Panc1 (cell line): ENCODE measurements around the gene MED13. TPM values are rescaled to one million over a fixed set of nuclear protein-coding genes. Genes with fewer than 3 reads are reported as not detected.

Source experiments
- ATAC-seq: fragments of 200-7000 bp; cut with Tn5 transposase; 2 replicates; pipeline ENCODE4 v1.9.1; 2020; ENCODE audit warnings: mild to moderate bottlenecking, moderate library complexity
- BruUV-seq: library from RNA; stranded (reverse); fragments of 400-500 nt; replicated peaks from 2 replicates; lab custom pipeline; 2021; lab: Mats Ljungman, UMichigan
- CTCF ChIA-PET: fragments of 300-600 bp; sonication (Branson Sonifier 250); formaldehyde crosslinking; loops from one replicate; lab custom pipeline; 2022; ENCODE audit warnings: antibody characterized with exemption; lab: Charles Lee
- POLR2A ChIA-PET: fragments of 300-600 bp; sonication (Branson Sonifier 250); formaldehyde crosslinking; loops from one replicate; lab custom pipeline; 2022; ENCODE audit warnings: antibody characterized with exemption; lab: Charles Lee
- DNase-seq: peaks from one replicate; pipeline ENCODE4 v3.0.0-alpha.2; 2010; ENCODE audit warnings: low read depth, low spot score
- H3K27ac ChIP-seq: 2 replicates; pipeline ENCODE4 v1.5.1; 2011; ENCODE audit warnings: mild to moderate bottlenecking, low read length, inconsistent platforms
- H3K27me3 ChIP-seq: fragments of 200-500 bp; sonication (Bioruptor generic); 2 replicates; pipeline ENCODE4 v1.6.0; 2014; ENCODE audit warnings: low read length, inconsistent platforms; ENCODE audit not compliant: control insufficient read depth, insufficient read depth
- H3K36me3 ChIP-seq: fragments of 200-500 bp; sonication (Bioruptor generic); 2 replicates; pipeline ENCODE4 v1.5.1; 2014; ENCODE audit warnings: inconsistent platforms, mild to moderate bottlenecking, low read length, moderate library complexity; ENCODE audit not compliant: control insufficient read depth, insufficient read depth
- H3K4me1 ChIP-seq: 2 replicates; pipeline ENCODE4 v1.5.1; 2011; ENCODE audit warnings: inconsistent platforms, mild to moderate bottlenecking, low read length, moderate library complexity; ENCODE audit not compliant: control insufficient read depth, insufficient read depth
- H3K4me3 ChIP-seq, 2 experiments: 2 replicates each; pipeline ENCODE4 v1.5.1; 2011 to 2012; ENCODE audit warnings: low read depth in 2 of 2, low read length in 2 of 2, mild to moderate bottlenecking in 2 of 2, inconsistent platforms in 1 of 2, moderate library complexity in 1 of 2
- H3K9me3 ChIP-seq: fragments of 200-500 bp; sonication (Bioruptor generic); 2 replicates; pipeline ENCODE4 v1.5.1; 2014; ENCODE audit warnings: low read depth, mild to moderate bottlenecking, inconsistent platforms, low read length, moderate library complexity; ENCODE audit not compliant: control insufficient read depth, insufficient read depth
- POLR2AphosphoS5 ChIP-seq: IDR thresholded peaks from 2 replicates; pipeline ENCODE4 v1.6.1; 2012; ENCODE audit warnings: mild to moderate bottlenecking, low read depth, low read length, moderate library complexity
- REST ChIP-seq, 2 experiments: IDR thresholded peaks; 2 replicates each; pipeline ENCODE4 v1.6.1; 2011 to 2012; ENCODE audit warnings: low read depth in 2 of 2, control low read depth in 1 of 2, low read length in 1 of 2, mild to moderate bottlenecking in 1 of 2, moderate library complexity in 1 of 2; ENCODE audit not compliant: insufficient read depth in 1 of 2
- SIN3A ChIP-seq: IDR thresholded peaks from 2 replicates; pipeline ENCODE4 v1.6.1; 2012; ENCODE audit warnings: low read depth, mild to moderate bottlenecking, low read length, moderate library complexity, borderline replicate concordance; ENCODE audit not compliant: insufficient read depth
- TCF7L2 ChIP-seq: IDR thresholded peaks from 2 replicates; pipeline ENCODE4 v1.6.1; 2011; ENCODE audit warnings: mild to moderate bottlenecking, low read depth, low read length, inconsistent platforms
- in situ Hi-C: cut with HindIII; loops from 2 replicates; pipeline ENCODE4 v1.10.0; 2016; ENCODE audit warnings: low sequenced_read_pairs, low pct_unique_long_range_greater_than_20kb
- intact Hi-C: fragments of 100-400 bp; cut with micrococcal nuclease; formaldehyde crosslinking; loops from one replicate; pipeline ENCODE4 v1.10.0; 2022; ENCODE audit not compliant: unreplicated experiment
- total RNA-seq: library from RNA; stranded (reverse); gene quantifications from one replicate; pipeline ENCODE4 v1.2.1, GENCODE V29; 2021; ENCODE audit not compliant: unreplicated experiment
- TF ChIP-seq, protein P1 (sequence below): fragments of 450-650 bp; IDR thresholded peaks from 2 replicates; pipeline ENCODE4 v1.5.1; 2017; ENCODE audit warnings: mild to moderate bottlenecking

The MED13 gene
- total RNA-seq, 1 experiment from 2014 or later, result 69.5 TPM

GRCh38 chr17:62109378-62109902, 44.4 kb upstream of the MED13 start:
- in situ Hi-C loops, result no loop called here
- no peaks in the 10 kb centered on the region for H3K27me3 ChIP-seq

DNA sequence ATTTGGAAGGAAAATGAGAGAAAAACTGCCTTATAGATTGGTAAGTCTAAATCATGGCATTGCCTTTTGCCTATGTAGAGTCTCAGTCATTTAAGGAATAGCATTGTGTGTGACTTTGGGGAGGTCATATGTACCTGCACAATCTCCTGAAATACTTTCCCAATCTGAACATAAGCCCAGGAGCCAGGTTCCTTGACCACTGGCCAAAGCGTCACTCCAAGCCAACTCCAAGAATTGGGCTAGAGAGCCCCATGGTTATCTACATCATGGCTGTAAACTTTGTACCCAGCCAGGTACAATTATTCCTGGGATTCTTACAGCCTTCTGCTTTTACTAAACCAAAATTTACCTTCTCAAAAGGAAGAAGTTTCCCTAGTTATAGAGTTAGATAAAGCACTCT, 40.8 kb upstream of the MED13 start:
- Histone ChIP-seq H3K9me3 (no peaks in the 10 kb centered on the region), H3K4me3 (no peak overlapping the region), H3K4me1 (peaks cover 4% of the 10 kb centered on the region; the same call in 1 of the 2 replicates), H3K36me3 (no peaks in the 10 kb centered on the region), H3K27me3 (no peaks in the 10 kb centered on the region), H3K27ac (no peak overlapping the region)
- no TSS peak for BruUV-seq
- in situ Hi-C loops (no loop called here), intact Hi-C loops (no loop called here)
- ChIA-PET CTCF (no interaction called here), POLR2A (no interaction called here)
- TF ChIP-seq, protein P1, sequence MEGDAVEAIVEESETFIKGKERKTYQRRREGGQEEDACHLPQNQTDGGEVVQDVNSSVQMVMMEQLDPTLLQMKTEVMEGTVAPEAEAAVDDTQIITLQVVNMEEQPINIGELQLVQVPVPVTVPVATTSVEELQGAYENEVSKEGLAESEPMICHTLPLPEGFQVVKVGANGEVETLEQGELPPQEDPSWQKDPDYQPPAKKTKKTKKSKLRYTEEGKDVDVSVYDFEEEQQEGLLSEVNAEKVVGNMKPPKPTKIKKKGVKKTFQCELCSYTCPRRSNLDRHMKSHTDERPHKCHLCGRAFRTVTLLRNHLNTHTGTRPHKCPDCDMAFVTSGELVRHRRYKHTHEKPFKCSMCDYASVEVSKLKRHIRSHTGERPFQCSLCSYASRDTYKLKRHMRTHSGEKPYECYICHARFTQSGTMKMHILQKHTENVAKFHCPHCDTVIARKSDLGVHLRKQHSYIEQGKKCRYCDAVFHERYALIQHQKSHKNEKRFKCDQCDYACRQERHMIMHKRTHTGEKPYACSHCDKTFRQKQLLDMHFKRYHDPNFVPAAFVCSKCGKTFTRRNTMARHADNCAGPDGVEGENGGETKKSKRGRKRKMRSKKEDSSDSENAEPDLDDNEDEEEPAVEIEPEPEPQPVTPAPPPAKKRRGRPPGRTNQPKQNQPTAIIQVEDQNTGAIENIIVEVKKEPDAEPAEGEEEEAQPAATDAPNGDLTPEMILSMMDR, result no peak
- no peak for TF ChIP-seq SIN3A
- no peak for TF ChIP-seq POLR2AphosphoS5
- TF ChIP-seq REST (IDR thresholded peaks at IDR 0.05; ENCODE audit: insufficient read depth in 1 of 2, low read depth in 2 of 2, low read length in 1 of 2), result no peak
- no peak for TF ChIP-seq TCF7L2
- DNase-seq (no peak), ATAC-seq (no peak)

More at GRCh38 chr17:62109378-62109902, 44.4 kb upstream of the MED13 start:
- H3K9me3 ChIP-seq, result no peaks in the 10 kb centered on the region
- no peak overlapping the region for H3K4me3 ChIP-seq
- ATAC-seq (peak; percentile 98), DNase-seq (peak; percentile 82)
- intact Hi-C loops, result no loop called here
- CTCF ChIA-PET, result interaction anchor here (0.6 to 1.5 kb wide), 8 partner anchors 17 to 474 kb away, joined by 3 to 20 read pairs (median 4); partner anchors contain the start of gene BRIP1
- POLR2A ChIA-PET, result interaction anchor here (0.6 kb wide), 1 partner anchor 632 kb away, joined by 3 read pairs; no protein-coding TSS in a partner anchor
- H3K27ac ChIP-seq, result no peak overlapping the region
- H3K4me1 ChIP-seq, result peaks cover 4% of the 10 kb centered on the region; the same call in 1 of the 2 replicates
- TF ChIP-seq, protein P1, result peak; percentile 90
- TF ChIP-seq REST (IDR thresholded peaks at IDR 0.05; ENCODE audit: insufficient read depth in 1 of 2, low read depth in 2 of 2, low read length in 1 of 2), result no peak
- peak; percentile 68; the same call in 1 of the 2 replicates for TF ChIP-seq TCF7L2
- TF ChIP-seq POLR2AphosphoS5, result no peak
- H3K36me3 ChIP-seq, result no peaks in the 10 kb centered on the region
- no TSS peak for BruUV-seq
